NB4 (cell line): Measurements from ENCODE around the gene ZMYND19.

Experiments
- CTCF ChIP-seq: IDR thresholded peaks from one replicate; pipeline ENCODE4 v1.5.1; 2012; ENCODE audit warnings: low read depth, low read length
- POLR2A ChIP-seq: IDR thresholded peaks from 2 replicates; pipeline ENCODE4 v1.6.1; 2011; ENCODE audit warnings: mild to moderate bottlenecking; ENCODE audit not compliant: insufficient read length; ENCODE audit errors: extremely low read depth

GRCh38 chr9:137613738-137614523, 23.6 kb upstream of the ZMYND19 start:
- TF ChIP-seq POLR2A (no peak), CTCF (no peak)
